SK-N-SH treated with all-trans-retinoic acid at 6 μM for 48 hours (cell line): Measurements from ENCODE around the gene SCYGR8.

ENCODE experiments used
- ATAC-seq: fragments of 200-7000 bp; cut with Tn5 transposase; 3 replicates; pipeline ENCODE4 v1.9.1; 2020; ENCODE audit warnings: mild to moderate bottlenecking, moderate library complexity
- BACH2 ChIP-seq: fragments of 250-450 bp; sonication (Bioruptor Pico); IDR thresholded peaks from 2 replicates; pipeline ENCODE4 v1.9.0; 2021; ENCODE audit warnings: mild to moderate bottlenecking, borderline replicate concordance
- CREB5 ChIP-seq: fragments of 250-450 bp; sonication (Bioruptor Pico); IDR thresholded peaks from 2 replicates; pipeline ENCODE4 v1.5.1; 2020; ENCODE audit warnings: low read depth, mild to moderate bottlenecking, moderate library complexity
- CSRNP3 ChIP-seq: fragments of 250-450 bp; sonication (Bioruptor Pico); IDR thresholded peaks from 2 replicates; pipeline ENCODE4 v1.5.1; 2021; ENCODE audit warnings: mild to moderate bottlenecking, moderate library complexity
- ISL1 ChIP-seq: fragments of 250-450 bp; sonication (Bioruptor Pico); IDR thresholded peaks from 2 replicates; pipeline ENCODE4 v2.1.2; 2022; ENCODE audit warnings: mild to moderate bottlenecking, moderate library complexity
- OSR1 ChIP-seq: fragments of 250-450 bp; sonication (Bioruptor Pico); IDR thresholded peaks from 2 replicates; pipeline ENCODE4 v1.8.0; 2022; ENCODE audit warnings: moderate library complexity, mild to moderate bottlenecking, inconsistent platforms
- PATZ1 ChIP-seq: fragments of 250-450 bp; sonication (Bioruptor Pico); IDR thresholded peaks from 2 replicates; pipeline ENCODE4 v1.8.0; 2020; ENCODE audit warnings: mild to moderate bottlenecking, moderate library complexity, borderline replicate concordance
- PPARA ChIP-seq: fragments of 250-450 bp; sonication (Bioruptor Pico); IDR thresholded peaks from 2 replicates; pipeline ENCODE4 v1.5.0; 2020; ENCODE audit warnings: mild to moderate bottlenecking, borderline replicate concordance
- ZFP30 ChIP-seq: fragments of 450-650 bp; formaldehyde crosslinking; IDR thresholded peaks from 2 replicates; pipeline ENCODE4 v1.5.0; 2022; ENCODE audit warnings: mild to moderate bottlenecking, moderate library complexity
- ZNF8 ChIP-seq: fragments of 450-650 bp; formaldehyde crosslinking; IDR thresholded peaks from 2 replicates; pipeline ENCODE4 v1.5.0; 2020; ENCODE audit warnings: mild to moderate bottlenecking, moderate library complexity

SCYGR8 gene

GRCh38 chr2:227789803-227790202, 44.1 kb downstream of the SCYGR8 start (continued):
- TF ChIP-seq PATZ1 (CRISPR knock-in tag) (no peak), ISL1 (CRISPR knock-in tag) (no peak), PPARA (CRISPR knock-in tag) (no peak)
- TF ChIP-seq, all 23 proteins: peak for 0

GRCh38 chr2:227793148-227793712, 47.5 kb downstream of the SCYGR8 start:
- ATAC-seq: no peak
- no peak for TF ChIP-seq OSR1 (CRISPR knock-in tag)
- TF ChIP-seq CSRNP3: no peak
- TF ChIP-seq ZFP30 (CRISPR knock-in tag): no peak
- TF ChIP-seq CREB5 (CRISPR knock-in tag): no peak
- TF ChIP-seq ZNF8 (CRISPR knock-in tag): no peak
- no peak for TF ChIP-seq ISL1 (CRISPR knock-in tag)
- no peak for TF ChIP-seq BACH2 (CRISPR knock-in tag)
